H1 (cell line): Measurements from ENCODE around the gene SERTAD2. TPM values are rescaled to one million over a fixed set of nuclear protein-coding genes. Genes with fewer than 3 reads are reported as not detected.

ENCODE experiments used
- CTCF ChIA-PET: fragments of 300-600 bp; sonication (Branson Sonifier 250); formaldehyde crosslinking; loops from one replicate; lab custom pipeline; 2021; ENCODE audit not compliant: partially characterized antibody; lab: Charles Lee
- POLR2A ChIA-PET: fragments of 300-600 bp; sonication (Branson Sonifier 250); formaldehyde crosslinking; loops from one replicate; lab custom pipeline; 2021; ENCODE audit warnings: inconsistent platforms; ENCODE audit not compliant: partially characterized antibody; lab: Charles Lee
- DNase-seq, 2 experiments: peaks; one replicate each; pipeline versions ENCODE4 v3.0.0 to v3.0.0-alpha.2; 2010 to 2022; ENCODE audit warnings: low spot score in 2 of 2, low read depth in 1 of 2, mixed read lengths in 1 of 2
- FAIRE-seq: peaks from 2 replicates; lab custom pipeline; 2011; peaks lifted over from hg19 to GRCh38; lab: Jason Lieb, UNC
- H2AFZ ChIP-seq: 2 replicates; pipeline ENCODE4 v1.8.1; 2012; ENCODE audit warnings: low read length, inconsistent platforms
- H2AK5ac ChIP-seq: 2 replicates; pipeline ENCODE4 v1.6.1; 2013; ENCODE audit warnings: low read depth, low read length
- H2BK120ac ChIP-seq: replicated peaks from 2 replicates; pipeline ENCODE3; 2013; ENCODE audit warnings: low read depth, low read length, inconsistent platforms
- H2BK12ac ChIP-seq: 2 replicates; pipeline ENCODE4 v1.6.1; 2013; ENCODE audit warnings: low read depth, low read length
- H2BK15ac ChIP-seq: 2 replicates; pipeline ENCODE4 v1.6.1; 2013; ENCODE audit warnings: low read length
- H2BK20ac ChIP-seq: 2 replicates; pipeline ENCODE4 v1.6.1; 2013; ENCODE audit warnings: low read length
- H2BK5ac ChIP-seq: 2 replicates; pipeline ENCODE4 v1.6.1; 2013; ENCODE audit warnings: low read depth, low read length
- H3K14ac ChIP-seq: 2 replicates; pipeline ENCODE4 v1.6.1; 2013; ENCODE audit warnings: inconsistent platforms; ENCODE audit not compliant: insufficient read length
- H3K18ac ChIP-seq: 2 replicates; pipeline ENCODE4 v1.6.1; 2013; ENCODE audit warnings: low read length; ENCODE audit errors: extremely low read depth
- H3K23ac ChIP-seq: 2 replicates; pipeline ENCODE4 v1.6.1; 2013; ENCODE audit warnings: inconsistent platforms; ENCODE audit not compliant: insufficient read length
- H3K23me2 ChIP-seq: 2 replicates; pipeline ENCODE4 v1.6.1; 2013; ENCODE audit warnings: low read depth, low read length
- H3K27ac ChIP-seq: 2 replicates; pipeline ENCODE4 v1.6.1; 2011; ENCODE audit warnings: low read depth, low read length, inconsistent platforms
- H3K27me3 ChIP-seq, 4 experiments: replicated peaks in 1 of 4; 1 replicate in 1 of 4; 2 replicates in 3 of 4; pipeline versions ENCODE4 v1.6.1 to v1.8.1; 2011 to 2013; ENCODE audit warnings: low read length in 3 of 4, mild to moderate bottlenecking in 3 of 4, inconsistent platforms in 2 of 4, mixed read lengths in 2 of 4, moderate library complexity in 1 of 4; ENCODE audit not compliant: control insufficient read depth in 3 of 4, insufficient read depth in 3 of 4; ENCODE audit errors: extremely low read depth in 1 of 4
- H3K36me3 ChIP-seq, 4 experiments: 2 replicates each; pipeline versions ENCODE4 v1.6.1 to v1.8.1; 2011 to 2013; ENCODE audit warnings: mild to moderate bottlenecking in 4 of 4, low read length in 3 of 4, moderate library complexity in 2 of 4, control low read depth in 1 of 4, inconsistent platforms in 1 of 4; ENCODE audit not compliant: insufficient read depth in 4 of 4, control insufficient read depth in 2 of 4
- H3K4ac ChIP-seq: replicated peaks from 2 replicates; pipeline ENCODE3; 2013; ENCODE audit warnings: low read length, low read depth, mixed read lengths, inconsistent platforms; ENCODE audit not compliant: insufficient read length
- H3K4me1 ChIP-seq, 4 experiments: replicated peaks in 1 of 4; 1 replicate in 1 of 4; 2 replicates in 3 of 4; pipeline versions ENCODE4 v1.6.1 to v1.8.1; 2011 to 2013; ENCODE audit warnings: low read length in 3 of 4, inconsistent platforms in 2 of 4, mixed read lengths in 1 of 4; ENCODE audit not compliant: insufficient read depth in 4 of 4, control insufficient read depth in 3 of 4
- H3K4me2 ChIP-seq, 2 experiments: 2 replicates each; pipeline versions ENCODE4 v1.6.1 to v1.8.1; 2011 to 2013; ENCODE audit warnings: low read depth in 2 of 2, low read length in 2 of 2, control low read depth in 1 of 2, inconsistent platforms in 1 of 2, mild to moderate bottlenecking in 1 of 2; ENCODE audit not compliant: insufficient read depth in 1 of 2
- H3K4me3 ChIP-seq, 4 experiments: fragments of 200-600, 300-600 bp in 1 of 4; sonication (generic), shearing (Covaris generic), sonication (Bioruptor Twin) in 1 of 4; 2 replicates each; pipeline versions ENCODE4 v1.5.1 to v1.8.1; 2011 to 2016; ENCODE audit warnings: low read length in 4 of 4, low read depth in 3 of 4, control low read depth in 2 of 4, inconsistent platforms in 2 of 4, mild to moderate bottlenecking in 2 of 4, mixed read lengths in 1 of 4, moderate library complexity in 1 of 4; ENCODE audit not compliant: insufficient read depth in 2 of 4; ENCODE audit errors: extremely low read depth in 1 of 4
- H3K56ac ChIP-seq: replicated peaks from 2 replicates; pipeline ENCODE3; 2013; ENCODE audit warnings: low read depth, mild to moderate bottlenecking, mixed read lengths, low read length, inconsistent platforms; ENCODE audit not compliant: insufficient read length
- H3K79me1 ChIP-seq: 2 replicates; pipeline ENCODE4 v1.6.1; 2013; ENCODE audit warnings: low read depth, low read length, control low read depth
- H3K79me2 ChIP-seq, 2 experiments: 2 replicates each; pipeline versions ENCODE4 v1.6.1 to v1.8.1; 2012 to 2013; ENCODE audit warnings: low read length in 2 of 2, mild to moderate bottlenecking in 2 of 2, inconsistent platforms in 1 of 2; ENCODE audit not compliant: insufficient read depth in 2 of 2, control insufficient read depth in 1 of 2
- H3K9ac ChIP-seq, 4 experiments: replicated peaks in 1 of 4; 1 replicate in 1 of 4; 2 replicates in 3 of 4; pipeline versions ENCODE4 v1.6.1 to v1.8.1; 2011 to 2013; ENCODE audit warnings: low read depth in 3 of 4, low read length in 3 of 4, control low read depth in 2 of 4, mild to moderate bottlenecking in 2 of 4, moderate library complexity in 2 of 4, inconsistent platforms in 1 of 4; ENCODE audit errors: extremely low read depth in 1 of 4
- H3K9me3 ChIP-seq, 2 experiments: 2 replicates each; pipeline versions ENCODE4 v1.6.1 to v1.8.1; 2012 to 2013; ENCODE audit warnings: mild to moderate bottlenecking in 2 of 2, moderate library complexity in 2 of 2, control low read depth in 1 of 2, inconsistent platforms in 1 of 2, low read depth in 1 of 2, low read length in 1 of 2, mixed read lengths in 1 of 2; ENCODE audit not compliant: insufficient read depth in 2 of 2
- H4K20me1 ChIP-seq, 2 experiments: replicated peaks in 1 of 2; 2 replicates each; pipeline versions ENCODE3 to v1.8.1; 2011 to 2013; ENCODE audit warnings: inconsistent platforms in 2 of 2, low read length in 2 of 2, mild to moderate bottlenecking in 1 of 2; ENCODE audit not compliant: insufficient read depth in 2 of 2, control insufficient read depth in 1 of 2
- H4K5ac ChIP-seq: 2 replicates; pipeline ENCODE4 v1.6.1; 2013; ENCODE audit warnings: low read length, low read depth, mixed read lengths, inconsistent platforms; ENCODE audit not compliant: insufficient read length
- H4K8ac ChIP-seq: 2 replicates; pipeline ENCODE4 v1.8.0; 2013; ENCODE audit warnings: mild to moderate bottlenecking, moderate library complexity, low read length, inconsistent platforms; ENCODE audit not compliant: insufficient read depth; ENCODE audit errors: extremely low read depth
- H4K91ac ChIP-seq: replicated peaks from 2 replicates; pipeline ENCODE3; 2013; ENCODE audit warnings: low read length, mixed read lengths, inconsistent platforms; ENCODE audit not compliant: insufficient read length
- ATF2 ChIP-seq: IDR thresholded peaks from 2 replicates; pipeline ENCODE4 v1.6.1; 2012; ENCODE audit warnings: low read length, inconsistent platforms
- BACH1 ChIP-seq: IDR thresholded peaks from 2 replicates; pipeline ENCODE4 v1.6.1; 2012; ENCODE audit warnings: low read length, improper control_type of control experiment
- CTCF ChIP-seq, 3 experiments: IDR thresholded peaks; 1 replicate in 2 of 3; 2 replicates in 1 of 3; pipeline versions ENCODE4 v1.5.1 to v1.6.1; 2011; ENCODE audit warnings: low read length in 3 of 3, mild to moderate bottlenecking in 3 of 3, inconsistent platforms in 2 of 3, low read depth in 1 of 3, moderate library complexity in 1 of 3; ENCODE audit not compliant: insufficient read depth in 1 of 3; ENCODE audit errors: control extremely low read depth in 1 of 3
- EP300 ChIP-seq, 2 experiments: IDR thresholded peaks; 1 replicate in 1 of 2; 2 replicates in 1 of 2; pipeline ENCODE4 v1.6.1; 2011 to 2012; ENCODE audit warnings: low read depth in 2 of 2, low read length in 2 of 2, mild to moderate bottlenecking in 2 of 2, borderline replicate concordance in 1 of 2, inconsistent platforms in 1 of 2, moderate library complexity in 1 of 2
- HDAC6 ChIP-seq: IDR thresholded peaks from one replicate; pipeline ENCODE4 v1.7.1; 2012; ENCODE audit warnings: low read depth, mild to moderate bottlenecking, inconsistent platforms, low read length, moderate library complexity
- KDM5A ChIP-seq: fragments of 200-600 bp; IDR thresholded peaks from 2 replicates; pipeline ENCODE4 v1.7.1; 2012; ENCODE audit warnings: mild to moderate bottlenecking, low read length, inconsistent platforms, mixed read lengths
- TBP ChIP-seq: IDR thresholded peaks from 2 replicates; pipeline ENCODE4 v1.6.1; 2011; ENCODE audit warnings: low read depth, low read length, improper control_type of control experiment
- WGBS, 2 experiments: shearing (Covaris generic) in 1 of 2; methylation state at CpG; one replicate each; pipeline versions ENCODE4 v1.1.6 to v1.1.7; 2013 to 2015; ENCODE audit warnings: low lambda C conversion rate in 2 of 2, mixed read lengths in 2 of 2, inconsistent platforms in 1 of 2, low coverage in 1 of 2, missing lambda C conversion rate in 1 of 2; ENCODE audit not compliant: insufficient replicate concordance in 2 of 2, insufficient coverage in 1 of 2, insufficient read length in 1 of 2; ENCODE audit errors: extremely low coverage in 1 of 2, missing lambda C conversion rate in 1 of 2; 5-methylcytosine and 5-hydroxymethylcytosine counted together
- polyA plus RNA-seq, 7 experiments: library from polyadenylated mRNA; depleted of rRNA in 3 of 7; stranded (reverse) in 5 of 7; unstranded in 2 of 7; fragments of >200 nt in 5 of 7; fragments of 200-250 nt in 2 of 7; gene quantifications; 1 replicate in 5 of 7; 2 replicates in 1 of 7; 4 replicates in 1 of 7; pipeline versions ENCODE4 v1.2.1 to v1.2.3, GENCODE V29; 2011 to 2013; ENCODE audit warnings: missing spikeins in 2 of 7, mixed read lengths in 2 of 7
- total RNA-seq: library from RNA; stranded (reverse); fragmentation: NEBNext Ultra II Directional; extraction: Animal tissue kit (Norgen Biotek cat#: 25700); gene quantifications from 2 replicates; pipeline ENCODE4 v1.2.1, GENCODE V29; 2021

The SERTAD2 gene
- total and polyA plus RNA-seq, 2 of the 8 experiments (the other 6 are each of a cell fraction or from before 2014, with no cell fraction given) = 2.9 to 4.5 TPM

GRCh38 chr2:64595397-64596176 is 58.1 kb downstream of the SERTAD2 start:
- ChIA-PET POLR2A (interaction anchor here (1.9 kb wide), 1 partner anchor 14 kb away, joined by 4 read pairs; no protein-coding TSS in a partner anchor), CTCF (interaction anchor here (0.7 to 6.4 kb wide), 26 partner anchors 10 to 293 kb away, joined by 3 to 61 read pairs (median 4); no protein-coding TSS in a partner anchor)
- no peak overlapping the region for H2AFZ ChIP-seq
- no peak overlapping the region for H3K23ac ChIP-seq
- no peak overlapping the region for H3K4me3 ChIP-seq
- WGBS, 2 experiments = 84% methylated on average over 4 of the region's 4 CpGs; no CpG with 5 or more reads in 1 of the 2 experiments
- H3K79me1 ChIP-seq = no peaks in the 10 kb centered on the region
- no peak overlapping the region for H3K18ac ChIP-seq
- no peaks in the 10 kb centered on the region for H3K79me2 ChIP-seq
- H2BK120ac ChIP-seq = no peak overlapping the region
- H3K27me3 ChIP-seq = no peaks in the 10 kb centered on the region
- no peak overlapping the region for H2BK5ac ChIP-seq
- no peaks in the 10 kb centered on the region for H3K4me1 ChIP-seq
- H2AK5ac ChIP-seq = no peak overlapping the region
- H4K91ac ChIP-seq = no peak overlapping the region
- H2BK20ac ChIP-seq = no peak overlapping the region
- H3K36me3 ChIP-seq = peaks cover 0 to 7% (median 0%) of the 10 kb centered on the region in 4 experiments; a peak in 3 of 8 replicates
- no peak overlapping the region for H4K8ac ChIP-seq
- no peaks in the 10 kb centered on the region; the same call in 1 of the 2 replicates for H3K23me2 ChIP-seq
- no peak overlapping the region for H3K4me2 ChIP-seq
- no peak overlapping the region for H3K14ac ChIP-seq
- no peak overlapping the region for H3K9ac ChIP-seq
- H2BK15ac ChIP-seq = no peak overlapping the region
- H2BK12ac ChIP-seq = no peak overlapping the region
- H3K56ac ChIP-seq = no peak overlapping the region
- DNase-seq = no peak
- peak; percentile 7 for FAIRE-seq
- no peak overlapping the region for H4K5ac ChIP-seq
- no peak overlapping the region for H3K4ac ChIP-seq
- H3K9me3 ChIP-seq = no peaks in the 10 kb centered on the region
- no peaks in the 10 kb centered on the region for H4K20me1 ChIP-seq
- no peak overlapping the region for H3K27ac ChIP-seq
- TF ChIP-seq EP300 (IDR thresholded peaks at IDR 0.05; ENCODE audit: borderline replicate concordance in 1 of 2, low read depth in 2 of 2, low read length in 2 of 2) (no peak), HDAC6 (no peak), TBP (no peak), ATF2 (no peak), BACH1 (no peak), KDM5A (no peak), CTCF (IDR thresholded peaks at IDR 0.05; ENCODE audit: control extremely low read depth in 1 of 3, insufficient read depth in 1 of 3, low read depth in 1 of 3, low read length in 3 of 3) (peak in 2 of 3 experiments; percentile 64 to 68; a peak in 3 of 4 replicates)
